ENCODE results near the gene SLC12A5. TPM values are rescaled to one million over a fixed set of nuclear protein-coding genes. Genes with fewer than 3 reads are reported as not detected.

The SLC12A5 gene
- total and polyA plus RNA-seq, 7 donors, result 0.29 TPM; not detected in 6

- TF ChIP-seq, protein P1, sequence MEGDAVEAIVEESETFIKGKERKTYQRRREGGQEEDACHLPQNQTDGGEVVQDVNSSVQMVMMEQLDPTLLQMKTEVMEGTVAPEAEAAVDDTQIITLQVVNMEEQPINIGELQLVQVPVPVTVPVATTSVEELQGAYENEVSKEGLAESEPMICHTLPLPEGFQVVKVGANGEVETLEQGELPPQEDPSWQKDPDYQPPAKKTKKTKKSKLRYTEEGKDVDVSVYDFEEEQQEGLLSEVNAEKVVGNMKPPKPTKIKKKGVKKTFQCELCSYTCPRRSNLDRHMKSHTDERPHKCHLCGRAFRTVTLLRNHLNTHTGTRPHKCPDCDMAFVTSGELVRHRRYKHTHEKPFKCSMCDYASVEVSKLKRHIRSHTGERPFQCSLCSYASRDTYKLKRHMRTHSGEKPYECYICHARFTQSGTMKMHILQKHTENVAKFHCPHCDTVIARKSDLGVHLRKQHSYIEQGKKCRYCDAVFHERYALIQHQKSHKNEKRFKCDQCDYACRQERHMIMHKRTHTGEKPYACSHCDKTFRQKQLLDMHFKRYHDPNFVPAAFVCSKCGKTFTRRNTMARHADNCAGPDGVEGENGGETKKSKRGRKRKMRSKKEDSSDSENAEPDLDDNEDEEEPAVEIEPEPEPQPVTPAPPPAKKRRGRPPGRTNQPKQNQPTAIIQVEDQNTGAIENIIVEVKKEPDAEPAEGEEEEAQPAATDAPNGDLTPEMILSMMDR (IDR thresholded peaks at IDR 0.05), result no peak
- WGBS, 3 donors, result 33 to 35% (median 34%) methylated on average over 16 of the region's 16 CpGs
- Histone ChIP-seq H3K4me3 (no peak overlapping the region), H3K4me1 (no peaks in the 10 kb centered on the region), H3K9me3 (no peaks in the 10 kb centered on the region), H3K27ac (no peak overlapping the region), H3K27me3 (ENCODE audit: insufficient read depth in 3 of 3, low read length in 2 of 3) (peaks cover 0 to 22% (median 6%) of the 10 kb centered on the region in 3 donors), H3K36me3 (ENCODE audit: insufficient read depth in 1 of 2, low read depth in 1 of 2) (no peaks in the 10 kb centered on the region)
- no peak for ATAC-seq
- intact Hi-C loops (cut with DNase I), result no loop called here
- DNase-seq, result no peak
Measured at GRCh38 chr20:46000262-46000996, 28.6 kb upstream of the SLC12A5 start.

DNA sequence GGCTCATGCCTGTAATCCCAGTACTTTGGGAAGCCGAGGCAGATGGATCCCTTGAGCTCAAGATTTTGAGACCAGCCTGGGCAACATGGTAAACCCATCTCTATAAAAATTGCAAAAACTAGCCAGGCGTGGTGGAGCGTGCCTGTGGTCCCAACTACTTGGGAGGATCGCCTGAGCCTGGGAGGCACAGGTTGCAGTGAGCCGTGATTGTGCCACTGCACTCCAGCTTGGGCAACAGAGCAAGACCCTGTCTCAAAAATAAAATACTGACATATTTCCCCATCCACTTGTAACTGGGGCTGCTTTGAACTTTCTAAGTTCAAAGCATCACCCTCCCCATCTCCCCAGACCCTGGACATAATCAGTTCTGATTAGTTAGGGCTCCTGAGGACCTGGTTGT, 27.5 kb upstream of the SLC12A5 start:
- no peak overlapping the region for H3K27ac ChIP-seq
- DNase-seq, result no peak
- H3K36me3 ChIP-seq (ENCODE audit: insufficient read depth in 1 of 2, low read depth in 1 of 2), result no peaks in the 10 kb centered on the region
- TF ChIP-seq, protein P1 (IDR thresholded peaks at IDR 0.05), result no peak
- H3K9me3 ChIP-seq, result no peaks in the 10 kb centered on the region
- H3K4me3 ChIP-seq, result no peak overlapping the region
- WGBS, 3 donors, result 86 to 93% (median 88%) methylated on average over 5 of the region's 5 CpGs
- H3K27me3 ChIP-seq (ENCODE audit: insufficient read depth in 3 of 3, low read length in 2 of 3), result peaks cover 0 to 32% (median 6%) of the 10 kb centered on the region in 3 donors
- intact Hi-C loops (cut with DNase I), result no loop called here
- no peaks in the 10 kb centered on the region for H3K4me1 ChIP-seq
- ATAC-seq, result no peak

- no peak overlapping the region for H3K27ac ChIP-seq
- intact Hi-C loops (cut with DNase I), result no loop called here
- no peaks in the 10 kb centered on the region for H3K9me3 ChIP-seq
- H3K36me3 ChIP-seq (ENCODE audit: insufficient read depth in 1 of 2, low read depth in 1 of 2), result no peaks in the 10 kb centered on the region
- DNase-seq (no peak), ATAC-seq (no peak)
- TF ChIP-seq, protein P1 (IDR thresholded peaks at IDR 0.05), result no peak
- H3K4me1 ChIP-seq, result no peaks in the 10 kb centered on the region
- H3K4me3 ChIP-seq, result no peak overlapping the region
- H3K27me3 ChIP-seq (ENCODE audit: insufficient read depth in 3 of 3, low read length in 2 of 3), result peaks cover 0 to 37% (median 6%) of the 10 kb centered on the region in 3 donors
- WGBS, 3 donors, result 84 to 97% (median 89%) methylated on average over 2 to 3 of the region's 3 CpGs
Measured at GRCh38 chr20:46002008-46002407, 27.0 kb upstream of the SLC12A5 start.

DNA sequence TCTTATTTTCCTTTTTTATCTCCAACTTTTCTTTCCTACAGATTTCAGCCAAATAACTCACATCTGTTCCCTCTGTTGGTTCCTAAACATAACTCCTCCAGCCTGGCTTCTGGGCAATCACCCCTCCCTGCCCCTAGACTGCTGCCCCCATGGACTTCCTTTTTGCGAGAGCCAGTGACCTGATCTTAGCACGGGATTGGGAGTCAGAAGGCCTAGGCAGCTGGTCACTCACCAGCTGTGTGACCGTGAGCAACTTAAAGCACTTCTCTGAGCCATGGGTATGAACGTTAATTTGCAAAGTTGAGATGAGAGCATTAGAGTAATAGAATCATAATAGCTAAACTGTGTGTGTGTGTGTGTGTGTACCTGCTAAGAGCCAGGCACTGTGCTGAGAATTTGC, 24.8 kb upstream of the SLC12A5 start:
- no peaks in the 10 kb centered on the region for H3K4me1 ChIP-seq
- no peak overlapping the region for H3K4me3 ChIP-seq
- no peaks in the 10 kb centered on the region for H3K9me3 ChIP-seq
- peak in 1 of 2 donors; percentile 17 for DNase-seq
- H3K36me3 ChIP-seq (ENCODE audit: insufficient read depth in 1 of 2, low read depth in 1 of 2), result no peaks in the 10 kb centered on the region
- TF ChIP-seq, protein P1 (IDR thresholded peaks at IDR 0.05), result no peak
- no peak for ATAC-seq
- 39 to 48% (median 46%) methylated on average over 4 of the region's 4 CpGs for WGBS, 3 donors
- H3K27me3 ChIP-seq (ENCODE audit: insufficient read depth in 3 of 3, low read length in 2 of 3), result peaks cover 0 to 48% (median 13%) of the 10 kb centered on the region in 3 donors
- intact Hi-C loops (cut with DNase I), result no loop called here
- no peak overlapping the region for H3K27ac ChIP-seq
